Measurements from ENCODE around the gene SRM.
"Not testable (repeated sequence)": the region's sequence is repeated elsewhere in the genome, so short reads cannot be mapped to it uniquely, and the experiment has no call there.

The SRM gene

GRCh38 chr1:11044849-11045427 lies 14.9 kb downstream of the SRM start:
- FAIRE-seq = no peak
- DNase-seq (ENCODE audit: insufficient read length, low spot score) = no peak
- no peak for TF ChIP-seq CTCF (IDR thresholded peaks at IDR 0.05; ENCODE audit: insufficient read depth, missing control alignments)

- DNase-seq (ENCODE audit: insufficient read length, low spot score) = no peak
- no peak for TF ChIP-seq CTCF (IDR thresholded peaks at IDR 0.05; ENCODE audit: insufficient read depth, missing control alignments)
- no peak for FAIRE-seq
Observed at GRCh38 chr1:11044086-11044848, 15.6 kb downstream of the SRM start.

- TF ChIP-seq CTCF (IDR thresholded peaks at IDR 0.05; ENCODE audit: insufficient read depth, missing control alignments) = no peak
- DNase-seq (ENCODE audit: insufficient read length, low spot score) (no peak), FAIRE-seq (no peak)
Observed at GRCh38 chr1:11042995-11043874, 16.6 kb downstream of the SRM start.

GRCh38 chr1:11042065-11042464 lies 17.8 kb downstream of the SRM start:
- TF ChIP-seq CTCF (IDR thresholded peaks at IDR 0.05; ENCODE audit: insufficient read depth, missing control alignments) = no peak
- DNase-seq (ENCODE audit: insufficient read length, low spot score) (no peak), FAIRE-seq (no peak)

- DNase-seq (ENCODE audit: insufficient read length, low spot score) (no peak), FAIRE-seq (no peak)
- no peak for TF ChIP-seq CTCF (IDR thresholded peaks at IDR 0.05; ENCODE audit: insufficient read depth, missing control alignments)
Observed at GRCh38 chr1:11041048-11041447, 18.8 kb downstream of the SRM start.

GRCh38 chr1:11040105-11040429 lies 19.8 kb downstream of the SRM start:
- DNase-seq (ENCODE audit: insufficient read length, low spot score); FAIRE-seq: not testable (repeated sequence)

- FAIRE-seq (no peak), DNase-seq (ENCODE audit: insufficient read length, low spot score) (no peak)
- TF ChIP-seq CTCF (IDR thresholded peaks at IDR 0.05; ENCODE audit: insufficient read depth, missing control alignments) = no peak
Observed at GRCh38 chr1:11039351-11040104, 20.3 kb downstream of the SRM start.

Measured in D721Med (cell line).